GM19043 (cell line): ENCODE results near the gene EIF3I.
"Not testable (repeated sequence)": the region's sequence is repeated elsewhere in the genome, so short reads cannot be mapped to it uniquely, and the experiment has no call there.

Experiments used
- ATAC-seq: cut with Tn5 transposase; IDR thresholded peaks from one replicate; pipeline ENCODE4 v1.9.1; 2021; ENCODE audit warnings: low read depth; ENCODE audit not compliant: unreplicated experiment

Gene EIF3I

GRCh38 chr1:32257227-32257508 lies 35.0 kb downstream of the EIF3I start:
- no peak for ATAC-seq

GRCh38 chr1:32263236-32263593 lies 41.0 kb downstream of the EIF3I start:
- ATAC-seq = not testable (repeated sequence)

- ATAC-seq = no peak
These were observed 41.5 kb downstream of the EIF3I start for GRCh38 chr1:32263744-32264143.

- no peak for ATAC-seq
These were observed 43.6 kb downstream of the EIF3I start for GRCh38 chr1:32265846-32266245.

- no peak for ATAC-seq
These were observed 44.8 kb downstream of the EIF3I start for GRCh38 chr1:32266921-32267591.

GRCh38 chr1:32269744-32270143 lies 47.5 kb downstream of the EIF3I start:
- no peak for ATAC-seq

- no peak for ATAC-seq
These were observed 50.6 kb downstream of the EIF3I start for GRCh38 chr1:32272557-32273390.

GRCh38 chr1:32273391-32274208 lies 51.4 kb downstream of the EIF3I start:
- no peak for ATAC-seq

GRCh38 chr1:32274646-32275340 lies 52.6 kb downstream of the EIF3I start:
- ATAC-seq = no peak

GRCh38 chr1:32275424-32275823 lies 53.2 kb downstream of the EIF3I start:
- ATAC-seq = no peak

- ATAC-seq = no peak
These were observed 54.0 kb downstream of the EIF3I start for GRCh38 chr1:32276032-32276782.
